HL-60 (cell line): ENCODE data around the gene TMEM60.

Experiments used
- POLR2AphosphoS5 ChIP-seq: IDR thresholded peaks from 2 replicates; pipeline ENCODE4 v1.6.1; 2012; ENCODE audit warnings: low read depth
- TF ChIP-seq, protein P1 (sequence below): IDR thresholded peaks from one replicate; pipeline ENCODE4 v1.5.1; 2011; ENCODE audit warnings: low read length, control low read depth, inconsistent platforms; ENCODE audit not compliant: insufficient read depth

DNA sequence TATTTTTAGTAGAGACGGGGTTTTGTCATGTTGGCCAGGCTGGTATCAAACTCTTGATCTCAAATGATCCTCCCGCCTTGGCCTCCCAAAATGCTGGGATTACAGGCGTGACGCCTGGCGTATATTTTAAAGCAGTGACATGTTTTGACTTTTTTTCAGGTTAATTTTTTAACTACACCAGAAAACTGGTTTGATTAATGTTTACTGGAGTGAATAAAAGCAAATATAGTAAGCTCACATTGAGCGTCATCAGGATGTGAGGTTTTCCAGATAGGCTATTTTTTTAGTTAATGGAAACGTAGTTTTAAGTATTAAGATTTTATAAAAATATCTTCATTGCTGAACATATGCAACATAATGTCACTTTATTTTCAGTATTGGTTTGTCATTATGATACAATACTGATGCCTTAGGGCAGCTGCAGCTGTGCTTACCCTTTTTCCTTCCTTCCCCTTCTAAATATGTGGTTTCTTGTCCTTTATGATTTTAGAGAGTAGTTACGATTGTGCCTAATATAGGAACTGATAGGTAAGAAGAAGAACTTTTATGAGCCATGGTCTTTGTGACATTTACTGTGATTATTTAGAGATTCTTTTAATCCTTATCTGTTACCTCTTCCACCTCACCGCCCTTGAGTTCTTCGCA is 37.3 kb downstream of the TMEM60 start:
- no peak for TF ChIP-seq POLR2AphosphoS5
- TF ChIP-seq, protein P1, sequence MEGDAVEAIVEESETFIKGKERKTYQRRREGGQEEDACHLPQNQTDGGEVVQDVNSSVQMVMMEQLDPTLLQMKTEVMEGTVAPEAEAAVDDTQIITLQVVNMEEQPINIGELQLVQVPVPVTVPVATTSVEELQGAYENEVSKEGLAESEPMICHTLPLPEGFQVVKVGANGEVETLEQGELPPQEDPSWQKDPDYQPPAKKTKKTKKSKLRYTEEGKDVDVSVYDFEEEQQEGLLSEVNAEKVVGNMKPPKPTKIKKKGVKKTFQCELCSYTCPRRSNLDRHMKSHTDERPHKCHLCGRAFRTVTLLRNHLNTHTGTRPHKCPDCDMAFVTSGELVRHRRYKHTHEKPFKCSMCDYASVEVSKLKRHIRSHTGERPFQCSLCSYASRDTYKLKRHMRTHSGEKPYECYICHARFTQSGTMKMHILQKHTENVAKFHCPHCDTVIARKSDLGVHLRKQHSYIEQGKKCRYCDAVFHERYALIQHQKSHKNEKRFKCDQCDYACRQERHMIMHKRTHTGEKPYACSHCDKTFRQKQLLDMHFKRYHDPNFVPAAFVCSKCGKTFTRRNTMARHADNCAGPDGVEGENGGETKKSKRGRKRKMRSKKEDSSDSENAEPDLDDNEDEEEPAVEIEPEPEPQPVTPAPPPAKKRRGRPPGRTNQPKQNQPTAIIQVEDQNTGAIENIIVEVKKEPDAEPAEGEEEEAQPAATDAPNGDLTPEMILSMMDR: no peak
